ENCODE measurements around the gene EFEMP2. TPM values are rescaled to one million over a fixed set of nuclear protein-coding genes. Genes with fewer than 3 reads are reported as not detected.
"Not testable (repeated sequence)": the region's sequence is repeated elsewhere in the genome, so short reads cannot be mapped to it uniquely, and the experiment has no call there.

EFEMP2 gene
- total and polyA plus RNA-seq, 2 donors (not counting 1 experiment from before 2014, with no cell fraction given) = 74.0 to 161 TPM

DNA sequence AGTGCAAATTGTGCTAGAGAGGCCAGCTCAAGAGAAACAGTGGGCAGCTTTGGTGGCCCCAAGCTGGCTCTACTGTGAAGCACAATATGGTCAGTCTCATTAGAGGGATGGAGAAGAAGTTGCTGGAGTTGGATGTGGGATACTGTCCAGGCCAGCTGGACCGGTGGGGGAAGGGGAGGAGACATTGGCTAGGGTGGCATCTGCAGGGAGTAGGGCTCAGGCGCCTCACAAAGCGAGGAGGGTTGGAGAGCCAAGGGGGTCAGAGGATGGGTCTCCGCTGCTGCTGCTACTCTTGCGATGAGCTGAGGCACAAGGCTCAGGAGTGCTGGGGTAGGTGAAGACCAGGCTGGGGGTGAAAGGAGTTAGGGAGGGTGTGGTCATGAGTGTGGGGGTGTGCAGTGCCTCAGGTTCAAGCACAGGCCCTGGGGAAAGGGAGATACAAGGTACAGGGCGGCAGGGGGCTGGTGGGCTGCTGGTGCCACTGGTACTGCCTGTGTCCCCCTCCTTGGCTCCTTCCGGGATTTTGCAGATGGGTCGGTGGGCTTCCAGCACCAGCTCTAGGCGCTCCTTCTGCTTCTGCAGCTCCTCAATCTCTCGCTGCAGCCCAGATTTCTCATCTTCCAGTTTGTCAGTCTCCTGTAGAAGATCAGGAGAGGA lies 20.2 kb upstream of the EFEMP2 start:
- peak overlapping the region; percentile 17 for H3K27ac ChIP-seq (ENCODE audit: insufficient read depth, low read length)
- TF ChIP-seq CTCF (conservative IDR thresholded peaks at IDR 0.05 in 1 of 2, IDR thresholded peaks at IDR 0.05 in 1 of 2; ENCODE audit: low read depth in 1 of 2, low read length in 2 of 2) (no peak), EZH2 (IDR thresholded peaks at IDR 0.05; ENCODE audit: low read length, missing control alignments) (no peak)
- peaks cover 28% of the 10 kb centered on the region for H3K4me1 ChIP-seq (ENCODE audit: control insufficient read depth, extremely low read depth, insufficient read depth, low read length)

DNA sequence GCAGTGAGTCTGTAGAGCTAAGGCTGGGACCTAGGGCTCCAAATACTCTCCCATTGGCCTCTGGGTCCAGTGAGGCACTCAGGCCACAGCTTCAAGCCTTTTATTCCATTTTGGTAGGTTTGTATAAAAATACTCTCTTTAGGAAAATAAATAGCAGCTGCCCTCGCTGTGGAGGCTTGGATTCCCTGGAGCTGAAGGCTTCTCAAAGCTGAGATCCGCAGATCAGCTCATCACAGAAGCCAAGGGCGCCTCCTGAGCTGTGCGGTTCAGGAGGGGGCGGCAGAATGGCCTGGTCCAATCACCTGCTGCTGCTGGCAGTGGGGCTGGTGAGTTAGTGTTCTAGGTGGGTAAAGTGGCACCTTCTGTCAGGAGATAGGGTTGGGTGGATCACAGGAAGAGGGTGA lies 19.5 kb upstream of the EFEMP2 start:
- H3K36me3 ChIP-seq (ENCODE audit: control insufficient read depth, insufficient read depth, low read length) = peaks cover 26% of the 10 kb centered on the region
- H3K27ac ChIP-seq (ENCODE audit: insufficient read depth, low read length) = peak overlapping the region; percentile 98
- not testable (repeated sequence) for H4K20me1 ChIP-seq (ENCODE audit: control insufficient read depth, extremely low read depth, insufficient read depth, low read length)

More for the DNA sequence above, 20.2 kb upstream of the EFEMP2 start:
- no peaks in the 10 kb centered on the region for H4K20me1 ChIP-seq (ENCODE audit: control insufficient read depth, extremely low read depth, insufficient read depth, low read length)
- peaks cover 26% of the 10 kb centered on the region for H3K36me3 ChIP-seq (ENCODE audit: control insufficient read depth, insufficient read depth, low read length)
- H3K79me2 ChIP-seq (ENCODE audit: control insufficient read depth, insufficient read depth, low read length) = peaks cover 71% of the 10 kb centered on the region
- no peak overlapping the region for H3K9ac ChIP-seq (ENCODE audit: insufficient read depth, low read length)
- no peak for DNase-seq (ENCODE audit: low read depth in 2 of 2)
- no peak overlapping the region for H2AFZ ChIP-seq (ENCODE audit: low read length)
- no peaks in the 10 kb centered on the region for H3K9me3 ChIP-seq (ENCODE audit: control insufficient read depth, insufficient read depth, low read depth, low read length)
- H3K4me3 ChIP-seq (replicated peaks in 1 of 4; ENCODE audit: control extremely low read depth in 1 of 4, insufficient read depth in 1 of 4, low read depth in 3 of 4, low read length in 4 of 4) = peak overlapping the region; percentile 56 to 78 (median 68)
- H3K27me3 ChIP-seq (ENCODE audit: control insufficient read depth, insufficient read depth, low read length) = no peaks in the 10 kb centered on the region
- H3K4me2 ChIP-seq (ENCODE audit: extremely low read depth, insufficient read depth, low read length) = peak overlapping the region; percentile 61

DNA sequence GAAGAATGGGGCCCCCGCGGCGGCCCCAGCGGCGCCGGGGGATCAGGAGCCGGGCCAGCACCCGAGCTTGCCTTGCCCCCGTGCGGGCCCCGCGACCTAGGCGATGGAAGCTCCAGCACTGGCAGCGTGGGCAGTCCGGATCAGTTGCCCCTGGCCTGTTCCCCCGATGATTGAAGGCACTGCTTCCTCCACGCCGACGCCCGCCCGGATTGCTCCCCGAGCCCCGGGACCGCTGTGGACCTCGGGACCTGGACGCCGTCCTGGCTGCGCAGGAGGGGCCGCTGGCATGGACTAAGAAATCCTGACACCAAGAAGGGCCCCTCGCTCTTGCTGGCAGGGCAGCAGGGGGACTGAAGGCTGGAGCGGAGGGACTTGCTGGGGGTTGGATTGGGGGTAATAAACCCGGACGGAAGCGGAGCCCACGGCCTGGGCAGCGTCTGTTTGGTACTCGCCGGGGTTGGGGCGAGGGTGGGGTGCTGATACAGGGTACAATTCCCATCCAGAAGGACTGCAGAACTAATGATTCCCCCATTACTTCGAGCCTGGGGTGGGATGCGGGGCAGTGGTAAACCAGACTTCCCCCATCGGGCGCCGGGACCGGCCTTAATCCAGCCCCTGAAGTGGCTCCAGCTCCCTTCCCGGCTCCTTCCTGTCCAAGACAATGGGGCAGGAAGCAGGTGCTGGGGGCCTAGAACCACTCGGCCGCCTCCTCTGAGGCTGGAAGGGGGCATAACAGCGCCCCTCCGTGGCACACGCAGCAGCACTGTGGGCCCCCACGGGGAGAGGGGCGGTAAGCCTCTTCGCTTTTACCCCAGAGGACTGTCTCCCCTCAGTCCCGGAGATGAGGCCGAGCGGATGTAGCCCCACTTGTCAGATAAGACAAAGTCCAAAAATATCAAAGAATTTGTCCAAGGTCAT lies 18.9 kb upstream of the EFEMP2 start:
- Histone ChIP-seq H3K4me3 (replicated peaks in 1 of 4; ENCODE audit: control extremely low read depth in 1 of 4, insufficient read depth in 1 of 4, low read depth in 3 of 4, low read length in 4 of 4) (peak overlapping the region; percentile 56 to 78 (median 68)), H3K27ac (ENCODE audit: insufficient read depth, low read length) (peak overlapping the region; percentile 98), H3K4me1 (ENCODE audit: control insufficient read depth, extremely low read depth, insufficient read depth, low read length) (peaks cover 26% of the 10 kb centered on the region), H3K9me3 (ENCODE audit: control insufficient read depth, insufficient read depth, low read depth, low read length) (no peaks in the 10 kb centered on the region), H3K27me3 (ENCODE audit: control insufficient read depth, insufficient read depth, low read length) (no peaks in the 10 kb centered on the region), H4K20me1 (ENCODE audit: control insufficient read depth, extremely low read depth, insufficient read depth, low read length) (no peaks in the 10 kb centered on the region), H3K36me3 (ENCODE audit: control insufficient read depth, insufficient read depth, low read length) (peaks cover 23% of the 10 kb centered on the region), H3K9ac (ENCODE audit: insufficient read depth, low read length) (peak overlapping the region; percentile 89), H2AFZ (ENCODE audit: low read length) (no peak overlapping the region), H3K4me2 (ENCODE audit: extremely low read depth, insufficient read depth, low read length) (peak overlapping the region; percentile 61), H3K79me2 (ENCODE audit: control insufficient read depth, insufficient read depth, low read length) (peaks cover 71% of the 10 kb centered on the region)
- peak in 1 of 2 donors; percentile 37 for DNase-seq (ENCODE audit: low read depth in 2 of 2)
- TF ChIP-seq CTCF (conservative IDR thresholded peaks at IDR 0.05 in 1 of 2, IDR thresholded peaks at IDR 0.05 in 1 of 2; ENCODE audit: low read depth in 1 of 2, low read length in 2 of 2) (peak; percentile 7 to 22), EZH2 (IDR thresholded peaks at IDR 0.05; ENCODE audit: low read length, missing control alignments) (no peak)

More for the DNA sequence above, 19.5 kb upstream of the EFEMP2 start:
- H3K9ac ChIP-seq (ENCODE audit: insufficient read depth, low read length) = peak overlapping the region; percentile 89
- H2AFZ ChIP-seq (ENCODE audit: low read length); DNase-seq (ENCODE audit: low read depth in 2 of 2); H3K9me3 ChIP-seq (ENCODE audit: control insufficient read depth, insufficient read depth, low read depth, low read length); H3K27me3 ChIP-seq (ENCODE audit: control insufficient read depth, insufficient read depth, low read length): not testable (repeated sequence)
- H3K4me2 ChIP-seq (ENCODE audit: extremely low read depth, insufficient read depth, low read length) = peak overlapping the region; percentile 61
- peaks cover 28% of the 10 kb centered on the region for H3K4me1 ChIP-seq (ENCODE audit: control insufficient read depth, extremely low read depth, insufficient read depth, low read length)
- H3K79me2 ChIP-seq (ENCODE audit: control insufficient read depth, insufficient read depth, low read length) = peaks cover 71% of the 10 kb centered on the region
- H3K4me3 ChIP-seq (replicated peaks in 1 of 4; ENCODE audit: control extremely low read depth in 1 of 4, insufficient read depth in 1 of 4, low read depth in 3 of 4, low read length in 4 of 4) = peak overlapping the region; percentile 56 to 78 (median 68)
